SK-N-SH (cell line): ENCODE measurements around the gene PSMA5. TPM values are rescaled to one million over a fixed set of nuclear protein-coding genes. Genes with fewer than 3 reads are reported as not detected.

ENCODE experiments used
- CTCF ChIA-PET: fragments of 300-600, 350-600 bp; formaldehyde crosslinking; extraction: SDS; loops from one replicate; lab custom pipeline; 2021; lab: Yijun Ruan, JAX
- POLR2A ChIA-PET: fragments of 350-600 bp; sonication (Branson Sonifier 250); formaldehyde crosslinking; extraction: SDS; loops from one replicate; lab custom pipeline; 2020; ENCODE audit warnings: antibody characterized with exemption, inconsistent platforms; lab: Yijun Ruan, JAX
- DNase-seq: peaks from one replicate; pipeline ENCODE4 v3.0.0; 2012
- H2AFZ ChIP-seq: fragments of 200-600 bp; sonication (generic); 2 replicates; pipeline ENCODE4 v1.8.1; 2016; ENCODE audit warnings: antibody characterized with exemption, mild to moderate bottlenecking, low read depth
- H3F3A ChIP-seq: fragments of 200-600 bp; sonication (generic); replicated peaks from 2 replicates; pipeline ENCODE3; 2016; ENCODE audit warnings: antibody characterized with exemption, mild to moderate bottlenecking; ENCODE audit not compliant: insufficient read depth
- H3K27ac ChIP-seq, 2 experiments: fragments of 200-500 bp in 1 of 2; fragments of 200-600 bp in 1 of 2; sonication (Bioruptor generic) in 1 of 2; sonication (generic), shearing (Covaris generic) in 1 of 2; 2 replicates each; pipeline versions ENCODE4 v1.5.1 to v1.6.1; 2014 to 2016; ENCODE audit warnings: low read depth in 2 of 2, inconsistent platforms in 1 of 2, low read length in 1 of 2, mild to moderate bottlenecking in 1 of 2, mixed read lengths in 1 of 2
- H3K27me3 ChIP-seq: fragments of 200-600 bp; sonication (generic), shearing (Covaris generic); 2 replicates; pipeline ENCODE4 v1.6.1; 2016; ENCODE audit warnings: mixed run types; ENCODE audit not compliant: insufficient read depth
- H3K36me3 ChIP-seq, 2 experiments: fragments of 200-500 bp in 1 of 2; fragments of 200-600 bp in 1 of 2; sonication (Bioruptor generic) in 1 of 2; sonication (generic) in 1 of 2; replicated peaks in 1 of 2; 2 replicates each; pipeline versions ENCODE3 to v1.5.1; 2014 to 2016; ENCODE audit warnings: low read length in 1 of 2, mild to moderate bottlenecking in 1 of 2; ENCODE audit not compliant: insufficient read depth in 2 of 2, control insufficient read depth in 1 of 2
- H3K4me1 ChIP-seq, 2 experiments: fragments of 200-500 bp in 1 of 2; fragments of 200-600 bp in 1 of 2; sonication (Bioruptor generic) in 1 of 2; sonication (generic), shearing (Covaris generic) in 1 of 2; 2 replicates each; pipeline versions ENCODE4 v1.5.1 to v1.6.1; 2014 to 2016; ENCODE audit warnings: low read depth in 1 of 2, low read length in 1 of 2, mixed run types in 1 of 2; ENCODE audit not compliant: insufficient read depth in 2 of 2, control insufficient read depth in 1 of 2
- H3K4me2 ChIP-seq: fragments of 200-600 bp; sonication (generic), shearing (Covaris generic); 2 replicates; pipeline ENCODE4 v1.6.1; 2017; ENCODE audit warnings: mixed run types
- H3K4me3 ChIP-seq, 2 experiments: fragments of 200-500 bp in 1 of 2; fragments of 200-600 bp in 1 of 2; sonication (Bioruptor generic) in 1 of 2; sonication (generic), shearing (Covaris generic) in 1 of 2; 2 replicates each; pipeline versions ENCODE4 v1.5.1 to v1.8.1; 2014 to 2016; ENCODE audit warnings: low read depth in 2 of 2, inconsistent platforms in 1 of 2, low read length in 1 of 2, mild to moderate bottlenecking in 1 of 2, mixed read lengths in 1 of 2, moderate library complexity in 1 of 2
- H3K79me2 ChIP-seq: fragments of 200-600 bp; sonication (generic); 2 replicates; pipeline ENCODE4 v1.8.1; 2017; ENCODE audit warnings: mild to moderate bottlenecking; ENCODE audit not compliant: insufficient read depth
- H3K9ac ChIP-seq: fragments of 200-600 bp; sonication (generic); 2 replicates; pipeline ENCODE4 v1.6.1; 2017; ENCODE audit warnings: mixed run types
- H3K9me2 ChIP-seq: fragments of 200-600 bp; sonication (generic); 2 replicates; pipeline ENCODE4 v1.6.1; 2017; ENCODE audit warnings: mixed run types
- H3K9me3 ChIP-seq: fragments of 200-600 bp; sonication (generic); 2 replicates; pipeline ENCODE4 v1.6.1; 2017; ENCODE audit warnings: mixed run types, mild to moderate bottlenecking, moderate library complexity
- H4K20me1 ChIP-seq: fragments of 200-600 bp; sonication (generic); 2 replicates; pipeline ENCODE4 v1.6.1; 2017; ENCODE audit warnings: mild to moderate bottlenecking, mixed run types; ENCODE audit not compliant: insufficient read depth
- NRF1 ChIP-seq: IDR thresholded peaks from 2 replicates; pipeline ENCODE4 v1.6.1; 2012; ENCODE audit warnings: low read depth, mild to moderate bottlenecking, low read length
- RAD21 ChIP-seq: IDR thresholded peaks from 2 replicates; pipeline ENCODE4 v1.6.1; 2012; ENCODE audit warnings: mild to moderate bottlenecking, low read length
- RFX5 ChIP-seq: IDR thresholded peaks from 2 replicates; pipeline ENCODE4 v1.6.1; 2012; ENCODE audit warnings: mild to moderate bottlenecking, improper control_type of control experiment, low read length
- SMC3 ChIP-seq: IDR thresholded peaks from 2 replicates; pipeline ENCODE4 v1.6.1; 2012; ENCODE audit warnings: low read depth, low read length, improper control_type of control experiment
- YY1 ChIP-seq: IDR thresholded peaks from 2 replicates; pipeline ENCODE4 v1.4.0; 2012; ENCODE audit warnings: low read depth, mild to moderate bottlenecking
- WGBS: methylation state at CpG from one replicate; pipeline ENCODE4 v1.1.6; 2017; ENCODE audit warnings: low lambda C conversion rate; 5-methylcytosine and 5-hydroxymethylcytosine counted together
- polyA plus RNA-seq, 3 experiments: library from polyadenylated mRNA; depleted of rRNA; stranded (reverse); fragments of >200 nt; gene quantifications; 2 replicates each; pipeline ENCODE4 v1.2.3, GENCODE V29; 2012
- TF ChIP-seq, protein P1 (sequence below): fragments of 200-600 bp; sonication (generic); IDR thresholded peaks from 2 replicates; pipeline ENCODE4 v1.6.1; 2017; ENCODE audit warnings: antibody characterized with exemption, mild to moderate bottlenecking, moderate library complexity
- TF ChIP-seq, protein P2 (sequence below): IDR thresholded peaks from 2 replicates; pipeline ENCODE4; 2012
- TF ChIP-seq, protein P3 (sequence below): IDR thresholded peaks from 2 replicates; pipeline ENCODE4 v1.4.0; 2012; ENCODE audit warnings: low read depth
- TF ChIP-seq, protein P4 (sequence below): IDR thresholded peaks from 2 replicates; pipeline ENCODE4 v1.4.0; 2012; ENCODE audit warnings: low read depth, borderline replicate concordance

Gene PSMA5
- polyA plus RNA-seq, 1 of the 3 experiments (the other 2 are of a cell fraction), result 118 TPM

DNA sequence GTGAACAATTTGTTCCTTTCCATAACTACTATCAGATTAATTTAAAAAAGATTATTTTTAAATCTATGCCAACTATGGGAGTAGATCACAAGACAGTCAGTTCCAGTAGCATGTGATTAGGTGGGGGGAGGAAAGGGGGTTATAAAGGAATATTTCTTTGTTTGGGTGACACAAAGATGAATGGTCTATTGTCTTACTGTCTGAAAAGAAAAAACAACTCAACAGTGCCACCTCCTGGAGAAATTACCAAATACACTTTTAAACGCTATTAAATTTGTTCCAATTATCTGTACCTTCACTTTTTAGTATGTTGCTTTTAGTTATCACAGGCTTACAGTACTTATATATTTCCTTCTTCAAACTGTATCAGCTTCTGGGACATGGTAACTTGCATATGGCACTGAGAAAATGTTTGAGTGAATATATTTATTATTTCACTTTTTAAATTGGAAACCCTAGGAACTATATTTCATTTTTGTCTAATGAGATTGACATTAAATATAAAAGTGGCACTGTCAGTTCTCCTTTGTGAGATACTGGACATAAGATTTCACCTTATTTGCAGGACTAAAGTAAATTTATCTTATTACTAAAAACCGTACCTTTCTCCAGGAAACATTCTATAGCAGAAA lies 26.8 kb downstream of the PSMA5 start:
- Histone ChIP-seq H3K4me2 (no peak overlapping the region), H3K27ac (peak overlapping the region in 1 of 2 experiments; percentile 82; a peak in 2 of 4 replicates), H3K9me2 (no peaks in the 10 kb centered on the region), H4K20me1 (no peaks in the 10 kb centered on the region), H3K36me3 (peaks cover 18 to 32% of the 10 kb centered on the region in 2 experiments), H3K4me3 (no peak overlapping the region), H3K79me2 (peaks cover 26% of the 10 kb centered on the region), H2AFZ (no peak overlapping the region), H3K9me3 (no peaks in the 10 kb centered on the region), H3K27me3 (no peaks in the 10 kb centered on the region), H3K4me1 (peaks cover 6 to 19% of the 10 kb centered on the region in 2 experiments; a peak in 3 of 4 replicates), H3F3A (peaks cover 25% of the 10 kb centered on the region), H3K9ac (no peak overlapping the region)
- ChIA-PET CTCF (interaction anchor here (0.6 to 14.6 kb wide), 51 partner anchors 8 to 608 kb away, joined by 3 to 252 read pairs (median 5); partner anchors contain the start of genes MYBPHL, PSMA5, PSRC1 and SARS1), POLR2A (interaction anchor here (2.2 to 2.7 kb wide), 2 partner anchors 117 to 122 kb away, joined by 6 to 14 read pairs; partner anchors contain the start of gene PSRC1)
- TF ChIP-seq RAD21 (peak; percentile 87), NRF1 (no peak), SMC3 (peak; percentile 65), YY1 (no peak), RFX5 (peak; percentile 17; the same call in 1 of the 2 replicates)
- TF ChIP-seq, protein P1, sequence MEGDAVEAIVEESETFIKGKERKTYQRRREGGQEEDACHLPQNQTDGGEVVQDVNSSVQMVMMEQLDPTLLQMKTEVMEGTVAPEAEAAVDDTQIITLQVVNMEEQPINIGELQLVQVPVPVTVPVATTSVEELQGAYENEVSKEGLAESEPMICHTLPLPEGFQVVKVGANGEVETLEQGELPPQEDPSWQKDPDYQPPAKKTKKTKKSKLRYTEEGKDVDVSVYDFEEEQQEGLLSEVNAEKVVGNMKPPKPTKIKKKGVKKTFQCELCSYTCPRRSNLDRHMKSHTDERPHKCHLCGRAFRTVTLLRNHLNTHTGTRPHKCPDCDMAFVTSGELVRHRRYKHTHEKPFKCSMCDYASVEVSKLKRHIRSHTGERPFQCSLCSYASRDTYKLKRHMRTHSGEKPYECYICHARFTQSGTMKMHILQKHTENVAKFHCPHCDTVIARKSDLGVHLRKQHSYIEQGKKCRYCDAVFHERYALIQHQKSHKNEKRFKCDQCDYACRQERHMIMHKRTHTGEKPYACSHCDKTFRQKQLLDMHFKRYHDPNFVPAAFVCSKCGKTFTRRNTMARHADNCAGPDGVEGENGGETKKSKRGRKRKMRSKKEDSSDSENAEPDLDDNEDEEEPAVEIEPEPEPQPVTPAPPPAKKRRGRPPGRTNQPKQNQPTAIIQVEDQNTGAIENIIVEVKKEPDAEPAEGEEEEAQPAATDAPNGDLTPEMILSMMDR, result peak; percentile 72
- TF ChIP-seq, protein P2, sequence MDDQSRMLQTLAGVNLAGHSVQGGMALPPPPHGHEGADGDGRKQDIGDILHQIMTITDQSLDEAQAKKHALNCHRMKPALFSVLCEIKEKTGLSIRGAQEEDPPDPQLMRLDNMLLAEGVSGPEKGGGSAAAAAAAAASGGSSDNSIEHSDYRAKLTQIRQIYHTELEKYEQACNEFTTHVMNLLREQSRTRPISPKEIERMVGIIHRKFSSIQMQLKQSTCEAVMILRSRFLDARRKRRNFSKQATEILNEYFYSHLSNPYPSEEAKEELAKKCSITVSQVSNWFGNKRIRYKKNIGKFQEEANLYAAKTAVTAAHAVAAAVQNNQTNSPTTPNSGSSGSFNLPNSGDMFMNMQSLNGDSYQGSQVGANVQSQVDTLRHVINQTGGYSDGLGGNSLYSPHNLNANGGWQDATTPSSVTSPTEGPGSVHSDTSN, result peak; percentile 84
- TF ChIP-seq, protein P3, sequence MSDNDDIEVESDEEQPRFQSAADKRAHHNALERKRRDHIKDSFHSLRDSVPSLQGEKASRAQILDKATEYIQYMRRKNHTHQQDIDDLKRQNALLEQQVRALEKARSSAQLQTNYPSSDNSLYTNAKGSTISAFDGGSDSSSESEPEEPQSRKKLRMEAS, result 0 out of 2 replicates have a peak, but pooled peaks have one; percentile 11
- WGBS, result 23% methylated on average over 2 of the region's 2 CpGs
- peak; percentile 59 for DNase-seq

DNA sequence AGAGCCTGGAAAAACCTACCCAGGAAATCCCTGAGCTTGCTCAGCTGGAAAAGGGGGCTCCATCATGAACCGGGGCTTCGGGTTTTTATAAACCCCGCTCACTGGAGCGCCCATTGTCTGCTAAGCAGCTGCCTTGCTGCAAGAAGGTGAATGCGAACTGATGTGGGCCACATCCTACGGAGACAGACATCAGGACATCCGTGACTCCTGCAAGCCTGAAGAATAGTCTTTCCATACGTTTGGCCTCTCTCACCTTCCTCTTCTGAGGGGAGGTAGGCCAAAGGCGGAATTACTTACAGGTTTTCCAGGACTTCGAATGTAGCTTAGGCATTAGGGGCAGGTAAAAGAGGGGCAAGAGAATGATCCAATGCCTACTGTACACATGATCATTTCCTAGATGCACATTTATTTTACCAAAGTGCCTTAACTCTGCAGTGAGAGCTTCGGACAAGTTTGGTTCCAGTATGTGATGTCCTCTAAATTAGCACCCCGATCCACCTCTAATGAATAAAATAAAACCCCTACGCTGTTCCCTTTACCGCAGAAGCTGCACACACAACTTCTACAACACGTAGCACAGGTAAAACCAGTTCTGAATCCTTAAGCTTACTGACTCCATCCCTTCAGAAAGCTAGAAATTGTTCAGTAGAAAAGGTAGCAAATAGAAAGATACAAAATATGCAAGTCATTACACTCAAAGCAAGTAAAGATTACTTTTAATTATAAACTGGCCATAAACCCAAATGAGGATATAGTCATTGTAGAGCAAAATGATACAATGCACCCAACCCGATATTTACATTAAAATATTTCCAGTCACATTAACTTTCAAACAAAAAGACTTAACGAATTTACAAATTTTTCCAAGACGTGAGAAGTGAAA lies 27.7 kb downstream of the PSMA5 start:
- H4K20me1 ChIP-seq, result no peaks in the 10 kb centered on the region
- peaks cover 26% of the 10 kb centered on the region for H3K79me2 ChIP-seq
- ChIA-PET CTCF (interaction anchor here (0.6 to 14.6 kb wide), 48 partner anchors 9 to 609 kb away, joined by 3 to 252 read pairs (median 5); partner anchors contain the start of genes MYBPHL, PSMA5, PSRC1 and SARS1), POLR2A (interaction anchor here (0.8 to 2.7 kb wide), 6 partner anchors 85 to 149 kb away, joined by 3 to 14 read pairs (median 4); partner anchors contain the start of genes ATXN7L2, CELSR2 and PSRC1)
- peaks cover 6 to 19% of the 10 kb centered on the region in 2 experiments; a peak in 3 of 4 replicates for H3K4me1 ChIP-seq
- no peaks in the 10 kb centered on the region for H3K9me3 ChIP-seq
- H3K4me3 ChIP-seq, result peak overlapping the region; percentile 72 to 88
- peaks cover 15 to 29% of the 10 kb centered on the region in 2 experiments for H3K36me3 ChIP-seq
- no peaks in the 10 kb centered on the region for H3K9me2 ChIP-seq
- peak overlapping the region; percentile 92 for H3K4me2 ChIP-seq
- H3K9ac ChIP-seq, result peak overlapping the region; percentile 58
- H3K27ac ChIP-seq, result peak overlapping the region; percentile 39 to 82; a peak in 3 of 4 replicates
- H3F3A ChIP-seq, result peaks cover 22% of the 10 kb centered on the region
- no peaks in the 10 kb centered on the region for H3K27me3 ChIP-seq
- TF ChIP-seq, protein P4, sequence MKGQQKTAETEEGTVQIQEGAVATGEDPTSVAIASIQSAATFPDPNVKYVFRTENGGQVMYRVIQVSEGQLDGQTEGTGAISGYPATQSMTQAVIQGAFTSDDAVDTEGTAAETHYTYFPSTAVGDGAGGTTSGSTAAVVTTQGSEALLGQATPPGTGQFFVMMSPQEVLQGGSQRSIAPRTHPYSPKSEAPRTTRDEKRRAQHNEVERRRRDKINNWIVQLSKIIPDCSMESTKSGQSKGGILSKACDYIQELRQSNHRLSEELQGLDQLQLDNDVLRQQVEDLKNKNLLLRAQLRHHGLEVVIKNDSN, result no peak
- TF ChIP-seq, all 33 proteins: peak for 0
- no peak for DNase-seq
- H2AFZ ChIP-seq, result peak overlapping the region; percentile 91; the same call in 1 of the 2 replicates
- WGBS, result 66% methylated on average over 9 of the region's 18 CpGs
